Esophagus muscularis mucosa (tissue), 4 donors: ENCODE results near the gene RHEBL1. TPM values are rescaled to one million over a fixed set of nuclear protein-coding genes. Genes with fewer than 3 reads are reported as not detected.
A peak's percentile ranks its signal among the peaks of the same experiment; 100 is the strongest.

Experiments
- DNase-seq: peaks from one replicate; pipeline ENCODE4 v3.0.0-alpha.2; 2017; ENCODE audit errors: extremely low spot score
- H3K27ac ChIP-seq, 4 donors: fragments of 200-600 bp; sonication (generic); replicated peaks in 1 of 4; 1 replicate in 3 of 4; 2 replicates in 1 of 4; pipeline ENCODE4 v1.5.1; 2016 to 2019; ENCODE audit warnings: mild to moderate bottlenecking in 1 of 4
- H3K27me3 ChIP-seq, 4 donors: fragments of 200-600 bp; sonication (generic); one replicate each; pipeline versions ENCODE4 v1.5.1 to v1.6.0; 2016 to 2019
- H3K36me3 ChIP-seq, 4 donors: fragments of 200-600 bp; sonication (generic); one replicate each; pipeline ENCODE4 v1.5.1; 2016 to 2019
- H3K4me1 ChIP-seq, 4 donors: fragments of 200-600 bp; sonication (generic); one replicate each; pipeline ENCODE4 v1.5.1; 2016 to 2019
- H3K4me3 ChIP-seq, 4 donors: fragments of 200-600 bp; sonication (generic); 1 replicate in 2 of 4; 2 replicates in 2 of 4; pipeline ENCODE4 v1.5.1; 2016 to 2019; ENCODE audit warnings: mild to moderate bottlenecking in 4 of 4, moderate library complexity in 1 of 4
- H3K9me3 ChIP-seq, 4 donors: fragments of 200-600 bp; sonication (generic); 1 replicate in 3 of 4; 2 replicates in 1 of 4; pipeline ENCODE4 v1.5.1; 2016 to 2019
- CTCF ChIP-seq, 3 experiments: fragments of 200-600 bp in 2 of 3; fragments of 450-650 bp in 1 of 3; sonication (generic) in 2 of 3; IDR thresholded peaks; one replicate each; pipeline ENCODE4 v1.5.1; 2017 to 2019; ENCODE audit warnings: antibody characterized with exemption in 3 of 3, mild to moderate bottlenecking in 2 of 3, moderate library complexity in 1 of 3
- EP300 ChIP-seq: sonication (generic); formaldehyde crosslinking; IDR thresholded peaks from one replicate; pipeline ENCODE4 v1.6.1; 2017; ENCODE audit warnings: antibody characterized with exemption
- POLR2A ChIP-seq: fragments of 450-650 bp; IDR thresholded peaks from one replicate; pipeline ENCODE4 v1.6.1; 2017; ENCODE audit warnings: antibody characterized with exemption, moderate library complexity, mild to moderate bottlenecking, low read depth
- POLR2AphosphoS5 ChIP-seq, 2 donors: sonication (generic); formaldehyde crosslinking; IDR thresholded peaks; one replicate each; pipeline ENCODE4 v1.6.1; 2017; ENCODE audit warnings: antibody characterized with exemption in 2 of 2
- WGBS: methylation state at CpG from one replicate; pipeline ENCODE4 v1.1.5; 2018; 5-methylcytosine and 5-hydroxymethylcytosine counted together
- intact Hi-C: fragments of 100-400 bp; cut with DNase I; formaldehyde crosslinking; loops from one replicate; pipeline ENCODE4 v1.15.1; 2023
- total RNA-seq, 4 donors: library from RNA; depleted of rRNA; stranded (reverse); fragments of >200 nt; gene quantifications; one replicate each; pipeline versions ENCODE4 v1.1.0 to v1.2.1, GENCODE V29; 2016

The RHEBL1 gene
- total RNA-seq, 4 donors from 2014 or later, result 0.40 to 0.97 TPM; not detected in 2

DNA sequence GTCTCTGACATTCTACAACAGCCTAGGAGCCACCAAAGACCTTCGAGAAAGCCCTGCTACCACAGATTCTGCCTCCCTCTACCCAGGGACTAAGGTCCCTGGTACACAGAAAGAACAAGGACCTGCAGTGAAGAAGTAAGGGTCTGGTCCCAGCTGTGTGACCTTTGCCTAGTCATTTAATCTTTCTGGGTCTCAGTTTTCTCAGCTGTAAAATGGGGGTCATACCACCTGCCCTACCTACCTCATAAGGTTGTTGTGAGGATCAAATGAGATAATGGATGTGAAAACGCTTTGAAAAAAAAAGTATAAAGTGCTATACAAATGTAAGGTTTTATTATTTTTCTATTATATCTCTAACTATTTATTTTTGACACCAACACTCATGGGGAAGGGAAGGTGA, 46.0 kb downstream of the RHEBL1 start:
- DNase-seq, result no peak
- WGBS, result 95% methylated on average over 2 of the region's 2 CpGs
- intact Hi-C loops, result no loop called here
- peaks cover 0 to 14% (median 9%) of the 10 kb centered on the region in 4 donors for H3K4me1 ChIP-seq
- no peak overlapping the region for H3K27ac ChIP-seq
- no peaks in the 10 kb centered on the region for H3K9me3 ChIP-seq
- H3K36me3 ChIP-seq, result peaks cover 77 to 86% (median 83%) of the 10 kb centered on the region in 4 donors
- no peaks in the 10 kb centered on the region for H3K27me3 ChIP-seq
- TF ChIP-seq CTCF (IDR thresholded peaks at IDR 0.05), result no peak
- TF ChIP-seq POLR2AphosphoS5 (IDR thresholded peaks at IDR 0.05), result no peak
- no peak for TF ChIP-seq POLR2A
- no peak for TF ChIP-seq EP300
- no peak overlapping the region for H3K4me3 ChIP-seq

GRCh38 chr12:49022558-49023178, 47.1 kb downstream of the RHEBL1 start:
- no peaks in the 10 kb centered on the region for H3K9me3 ChIP-seq
- TF ChIP-seq EP300 (no peak), POLR2AphosphoS5 (IDR thresholded peaks at IDR 0.05) (no peak), CTCF (IDR thresholded peaks at IDR 0.05) (no peak), POLR2A (no peak)
- 93% methylated on average over 15 of the region's 15 CpGs for WGBS
- H3K4me1 ChIP-seq, result peaks cover 3 to 19% (median 13%) of the 10 kb centered on the region in 4 donors
- no peaks in the 10 kb centered on the region for H3K27me3 ChIP-seq
- intact Hi-C loops, result no loop called here
- no peak overlapping the region for H3K4me3 ChIP-seq
- no peak for DNase-seq
- H3K36me3 ChIP-seq, result peaks cover 65 to 75% (median 72%) of the 10 kb centered on the region in 4 donors
- H3K27ac ChIP-seq, result no peak overlapping the region

DNA sequence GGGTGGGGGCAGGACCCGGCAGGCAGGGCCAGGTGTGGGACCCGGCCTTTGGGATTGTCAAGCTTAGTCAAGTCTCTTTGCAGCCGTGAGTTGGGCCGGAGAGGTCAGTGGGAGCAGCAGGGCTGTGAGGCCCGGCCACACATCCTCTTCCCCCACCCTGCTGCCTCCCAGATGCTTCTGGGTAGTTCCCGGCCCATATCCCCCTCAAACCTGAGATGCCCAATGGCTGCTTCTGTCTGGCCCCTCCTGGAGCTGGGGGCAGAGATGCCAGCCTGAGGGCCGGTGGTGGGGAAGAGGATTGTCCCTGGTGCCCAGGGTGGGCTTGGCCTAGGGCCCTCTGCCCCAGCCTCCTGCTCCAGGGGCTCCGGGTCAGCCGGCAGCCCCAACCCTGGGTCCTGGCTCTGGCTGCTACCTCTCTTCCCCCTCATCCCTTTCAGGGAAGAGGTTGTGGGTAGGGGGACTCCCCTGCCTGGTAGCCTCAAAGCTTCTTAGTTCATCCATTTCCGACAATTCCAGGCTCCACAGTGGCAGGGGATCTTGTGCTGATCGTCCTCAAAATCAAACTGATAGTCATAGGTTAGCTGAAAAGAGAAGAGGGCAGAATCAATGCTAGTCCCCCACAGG, 48.4 kb downstream of the RHEBL1 start:
- Histone ChIP-seq H3K27ac (no peak overlapping the region), H3K36me3 (peaks cover 54 to 62% (median 59%) of the 10 kb centered on the region in 4 donors), H3K4me1 (peaks cover 12 to 32% (median 24%) of the 10 kb centered on the region in 4 donors), H3K27me3 (no peaks in the 10 kb centered on the region), H3K9me3 (no peaks in the 10 kb centered on the region), H3K4me3 (no peak overlapping the region)
- no peak for TF ChIP-seq EP300
- no peak for TF ChIP-seq POLR2A
- no peak for TF ChIP-seq POLR2AphosphoS5 (IDR thresholded peaks at IDR 0.05)
- TF ChIP-seq CTCF (IDR thresholded peaks at IDR 0.05), result no peak
- intact Hi-C loops, result no loop called here
- no peak for DNase-seq
- 71% methylated on average over 10 of the region's 11 CpGs for WGBS

- Histone ChIP-seq H3K36me3 (peaks cover 44 to 52% (median 49%) of the 10 kb centered on the region in 4 donors), H3K27me3 (no peaks in the 10 kb centered on the region), H3K9me3 (no peaks in the 10 kb centered on the region), H3K4me3 (no peak overlapping the region), H3K27ac (peak overlapping the region in 1 of 4 donors; percentile 91), H3K4me1 (peaks cover 12 to 37% (median 24%) of the 10 kb centered on the region in 4 donors)
- intact Hi-C loops, result no loop called here
- no peak for TF ChIP-seq POLR2AphosphoS5 (IDR thresholded peaks at IDR 0.05)
- no peak for TF ChIP-seq POLR2A
- TF ChIP-seq EP300, result no peak
- no peak for TF ChIP-seq CTCF (IDR thresholded peaks at IDR 0.05)
- DNase-seq, result no peak
- 79% methylated on average over 6 of the region's 6 CpGs for WGBS
These were observed 49.3 kb downstream of the RHEBL1 start for GRCh38 chr12:49020441-49020840.
